Esophagus muscularis mucosa (tissue), 4 donors: ENCODE data around the gene RNASET2.

Source experiments
- EP300 ChIP-seq: sonication (generic); formaldehyde crosslinking; IDR thresholded peaks from one replicate; pipeline ENCODE4 v1.6.1; 2017; ENCODE audit warnings: antibody characterized with exemption
- POLR2A ChIP-seq: fragments of 450-650 bp; IDR thresholded peaks from one replicate; pipeline ENCODE4 v1.6.1; 2017; ENCODE audit warnings: antibody characterized with exemption, moderate library complexity, mild to moderate bottlenecking, low read depth
- POLR2AphosphoS5 ChIP-seq, 2 donors: sonication (generic); formaldehyde crosslinking; IDR thresholded peaks; one replicate each; pipeline ENCODE4 v1.6.1; 2017; ENCODE audit warnings: antibody characterized with exemption in 2 of 2
- TF ChIP-seq, protein P1 (sequence below), 3 experiments: fragments of 200-600 bp in 2 of 3; fragments of 450-650 bp in 1 of 3; sonication (generic) in 2 of 3; IDR thresholded peaks; one replicate each; pipeline ENCODE4 v1.5.1; 2017 to 2019; ENCODE audit warnings: antibody characterized with exemption in 3 of 3, mild to moderate bottlenecking in 2 of 3, moderate library complexity in 1 of 3

DNA sequence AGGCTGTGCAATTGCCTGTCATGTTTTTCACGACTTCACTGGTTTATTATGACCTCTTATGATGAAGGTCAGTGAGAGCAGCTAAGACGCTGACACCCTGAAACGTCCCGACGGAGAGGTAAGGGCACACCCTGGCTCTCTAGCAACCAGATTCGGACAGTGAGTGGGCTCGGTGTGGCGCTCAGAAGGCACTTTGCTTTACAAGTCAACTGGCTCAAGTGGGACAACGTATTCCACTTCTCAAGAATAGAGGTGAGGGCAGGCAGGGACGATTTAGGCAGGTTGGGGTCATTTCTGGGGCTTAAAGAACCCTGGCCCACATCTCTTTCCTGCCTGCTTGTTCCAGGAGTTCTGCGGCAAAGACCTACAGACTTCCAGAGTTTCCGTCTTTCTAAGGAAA lies 18.2 kb downstream of the RNASET2 start:
- TF ChIP-seq, protein P1, sequence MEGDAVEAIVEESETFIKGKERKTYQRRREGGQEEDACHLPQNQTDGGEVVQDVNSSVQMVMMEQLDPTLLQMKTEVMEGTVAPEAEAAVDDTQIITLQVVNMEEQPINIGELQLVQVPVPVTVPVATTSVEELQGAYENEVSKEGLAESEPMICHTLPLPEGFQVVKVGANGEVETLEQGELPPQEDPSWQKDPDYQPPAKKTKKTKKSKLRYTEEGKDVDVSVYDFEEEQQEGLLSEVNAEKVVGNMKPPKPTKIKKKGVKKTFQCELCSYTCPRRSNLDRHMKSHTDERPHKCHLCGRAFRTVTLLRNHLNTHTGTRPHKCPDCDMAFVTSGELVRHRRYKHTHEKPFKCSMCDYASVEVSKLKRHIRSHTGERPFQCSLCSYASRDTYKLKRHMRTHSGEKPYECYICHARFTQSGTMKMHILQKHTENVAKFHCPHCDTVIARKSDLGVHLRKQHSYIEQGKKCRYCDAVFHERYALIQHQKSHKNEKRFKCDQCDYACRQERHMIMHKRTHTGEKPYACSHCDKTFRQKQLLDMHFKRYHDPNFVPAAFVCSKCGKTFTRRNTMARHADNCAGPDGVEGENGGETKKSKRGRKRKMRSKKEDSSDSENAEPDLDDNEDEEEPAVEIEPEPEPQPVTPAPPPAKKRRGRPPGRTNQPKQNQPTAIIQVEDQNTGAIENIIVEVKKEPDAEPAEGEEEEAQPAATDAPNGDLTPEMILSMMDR (IDR thresholded peaks at IDR 0.05), result no peak
- TF ChIP-seq POLR2A (no peak), POLR2AphosphoS5 (IDR thresholded peaks at IDR 0.05) (no peak), EP300 (no peak)
